Endodermal cell (in vitro differentiated cells): ENCODE results near the gene ZMIZ1. TPM values are rescaled to one million over a fixed set of nuclear protein-coding genes. Genes with fewer than 3 reads are reported as not detected.
"Not testable (repeated sequence)": the region's sequence is repeated elsewhere in the genome, so short reads cannot be mapped to it uniquely, and the experiment has no call there.

ENCODE experiments used
- DNase-seq: peaks from one replicate; pipeline ENCODE4 v3.0.0-alpha.2; 2017
- H3K27ac ChIP-seq: 2 replicates; pipeline ENCODE4 v1.5.1; 2013; ENCODE audit warnings: mild to moderate bottlenecking, low read depth, low read length, moderate library complexity
- H3K27me3 ChIP-seq: 2 replicates; pipeline ENCODE4 v1.6.1; 2013; ENCODE audit warnings: mild to moderate bottlenecking, low read length, moderate library complexity; ENCODE audit not compliant: insufficient read depth, control insufficient read depth, poor library complexity, severe bottlenecking
- H3K36me3 ChIP-seq: 2 replicates; pipeline ENCODE4 v1.7.0; 2013; ENCODE audit warnings: mild to moderate bottlenecking, low read length, moderate library complexity; ENCODE audit not compliant: control insufficient read depth, insufficient read depth
- H3K4me1 ChIP-seq: one replicate; pipeline ENCODE4 v1.7.0; 2013; ENCODE audit warnings: low read length; ENCODE audit not compliant: control insufficient read depth, insufficient read depth
- H3K4me3 ChIP-seq: 2 replicates; pipeline ENCODE4 v1.5.1; 2013; ENCODE audit warnings: mild to moderate bottlenecking, low read length, moderate library complexity
- H3K9ac ChIP-seq: 2 replicates; pipeline ENCODE4 v1.6.1; 2013; ENCODE audit warnings: mild to moderate bottlenecking, low read length, moderate library complexity; ENCODE audit not compliant: poor library complexity, severe bottlenecking; ENCODE audit errors: extremely low read depth
- H3K9me3 ChIP-seq: 2 replicates; pipeline ENCODE4 v1.6.1; 2013; ENCODE audit warnings: mild to moderate bottlenecking, low read length, moderate library complexity; ENCODE audit not compliant: control insufficient read depth
- H3K27ac Mint-ChIP-seq: 2 replicates; pipeline ENCODE4 v1.8.0; 2020; ENCODE audit warnings: mixed read lengths
- H3K27me3 Mint-ChIP-seq: 2 replicates; pipeline ENCODE4 v1.8.0; 2021; ENCODE audit warnings: mild to moderate bottlenecking, mixed read lengths; ENCODE audit not compliant: insufficient read depth
- H3K36me3 Mint-ChIP-seq: 2 replicates; pipeline ENCODE4 v1.8.0; 2020; ENCODE audit warnings: low read depth, mixed read lengths
- H3K4me1 Mint-ChIP-seq: 2 replicates; pipeline ENCODE4 v1.8.0; 2020; ENCODE audit warnings: mixed read lengths
- H3K4me3 Mint-ChIP-seq: 2 replicates; pipeline ENCODE4 v1.8.0; 2020; ENCODE audit warnings: mild to moderate bottlenecking, moderate library complexity, mixed read lengths
- H3K9me3 Mint-ChIP-seq: 2 replicates; pipeline ENCODE4 v1.8.0; 2020; ENCODE audit warnings: mild to moderate bottlenecking, mixed read lengths
- WGBS, 2 experiments: methylation state at CpG; one replicate each; pipeline versions ENCODE4 v1.1.5 to v1.1.7; 2013; ENCODE audit warnings: missing lambda C conversion rate in 2 of 2, mixed read lengths in 1 of 2; ENCODE audit not compliant: insufficient coverage in 1 of 2, insufficient read length in 1 of 2; 5-methylcytosine and 5-hydroxymethylcytosine counted together
- total RNA-seq, 2 donors: library from RNA; stranded (reverse); fragmentation: NEBNext Ultra II Directional in 1 of 2; extraction: Animal tissue kit (Norgen Biotek cat#: 25700) in 1 of 2; gene quantifications; 2 replicates in 1 of 2; 3 replicates in 1 of 2; pipeline ENCODE4 v1.2.1, GENCODE V29; 2021
- TF ChIP-seq, protein P1 (sequence below): fragments of 200-600 bp; sonication (generic); conservative IDR thresholded peaks from 2 replicates; pipeline ENCODE4 v1.5.0; 2021; ENCODE audit warnings: antibody characterized with exemption, mild to moderate bottlenecking

The ZMIZ1 gene
- total RNA-seq, 2 donors from 2014 or later, result 65.3 to 67.5 TPM

- Histone ChIP-seq H3K4me1 (no peaks in the 10 kb centered on the region), H3K36me3 (peaks cover 47% of the 10 kb centered on the region), H3K9ac (no peak overlapping the region), H3K9me3 (no peaks in the 10 kb centered on the region), H3K27ac (no peak overlapping the region), H3K27me3 (no peaks in the 10 kb centered on the region), H3K4me3 (no peak overlapping the region)
- H3K27me3 Mint-ChIP-seq, result no peaks in the 10 kb centered on the region
- no peak for DNase-seq
- H3K4me1 Mint-ChIP-seq, result peaks cover 2% of the 10 kb centered on the region
- peaks cover 50% of the 10 kb centered on the region for H3K36me3 Mint-ChIP-seq
- TF ChIP-seq, protein P1, sequence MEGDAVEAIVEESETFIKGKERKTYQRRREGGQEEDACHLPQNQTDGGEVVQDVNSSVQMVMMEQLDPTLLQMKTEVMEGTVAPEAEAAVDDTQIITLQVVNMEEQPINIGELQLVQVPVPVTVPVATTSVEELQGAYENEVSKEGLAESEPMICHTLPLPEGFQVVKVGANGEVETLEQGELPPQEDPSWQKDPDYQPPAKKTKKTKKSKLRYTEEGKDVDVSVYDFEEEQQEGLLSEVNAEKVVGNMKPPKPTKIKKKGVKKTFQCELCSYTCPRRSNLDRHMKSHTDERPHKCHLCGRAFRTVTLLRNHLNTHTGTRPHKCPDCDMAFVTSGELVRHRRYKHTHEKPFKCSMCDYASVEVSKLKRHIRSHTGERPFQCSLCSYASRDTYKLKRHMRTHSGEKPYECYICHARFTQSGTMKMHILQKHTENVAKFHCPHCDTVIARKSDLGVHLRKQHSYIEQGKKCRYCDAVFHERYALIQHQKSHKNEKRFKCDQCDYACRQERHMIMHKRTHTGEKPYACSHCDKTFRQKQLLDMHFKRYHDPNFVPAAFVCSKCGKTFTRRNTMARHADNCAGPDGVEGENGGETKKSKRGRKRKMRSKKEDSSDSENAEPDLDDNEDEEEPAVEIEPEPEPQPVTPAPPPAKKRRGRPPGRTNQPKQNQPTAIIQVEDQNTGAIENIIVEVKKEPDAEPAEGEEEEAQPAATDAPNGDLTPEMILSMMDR, result no peak
- H3K27ac Mint-ChIP-seq, result peak overlapping the region; percentile 13
- WGBS, 2 experiments, result 96 to 98% methylated on average over 12 to 13 of the region's 13 CpGs
- peaks cover 7% of the 10 kb centered on the region for H3K9me3 Mint-ChIP-seq
- no peak overlapping the region for H3K4me3 Mint-ChIP-seq
Measured at GRCh38 chr10:79277579-79278269, 209.0 kb downstream of the ZMIZ1 start.

- H3K4me1 Mint-ChIP-seq, H3K4me3 ChIP-seq, H3K27me3 ChIP-seq, H3K9me3 Mint-ChIP-seq, H3K9ac ChIP-seq, DNase-seq, H3K9me3 ChIP-seq, H3K27ac Mint-ChIP-seq, H3K4me1 ChIP-seq, H3K27ac ChIP-seq, H3K4me3 Mint-ChIP-seq, H3K27me3 Mint-ChIP-seq: not testable (repeated sequence)
- peaks cover 50% of the 10 kb centered on the region for H3K36me3 Mint-ChIP-seq
- peaks cover 52% of the 10 kb centered on the region for H3K36me3 ChIP-seq
- 95 to 97% methylated on average over 9 to 33 of the region's 33 CpGs for WGBS, 2 experiments
Measured at GRCh38 chr10:79279047-79279446, 210.3 kb downstream of the ZMIZ1 start.

- Mint-ChIP-seq H3K4me1 (peaks cover 4% of the 10 kb centered on the region), H3K9me3 (peaks cover 7% of the 10 kb centered on the region), H3K4me3 (no peak overlapping the region), H3K36me3 (peaks cover 50% of the 10 kb centered on the region), H3K27ac (no peak overlapping the region), H3K27me3 (no peaks in the 10 kb centered on the region)
- no peak for DNase-seq
- WGBS, 2 experiments, result 94 to 100% methylated on average over 1 to 6 of the region's 6 CpGs
- H3K4me1 ChIP-seq, result no peaks in the 10 kb centered on the region
- TF ChIP-seq, protein P1, result no peak
- H3K36me3 ChIP-seq, result peaks cover 52% of the 10 kb centered on the region
- no peaks in the 10 kb centered on the region for H3K9me3 ChIP-seq
- H3K4me3 ChIP-seq, result no peak overlapping the region
- no peak overlapping the region for H3K27ac ChIP-seq
- no peaks in the 10 kb centered on the region for H3K27me3 ChIP-seq
- no peak overlapping the region for H3K9ac ChIP-seq
Measured at GRCh38 chr10:79280956-79281355, 212.2 kb downstream of the ZMIZ1 start.
